SU-DHL-6 (cell line): Measurements from ENCODE around the gene UBA5.

Experiments
- H2AFZ ChIP-seq: fragments of 200-600 bp; sonication (generic); 2 replicates; pipeline ENCODE4 v1.6.1; 2014; ENCODE audit warnings: low read depth, mild to moderate bottlenecking, moderate library complexity, mixed read lengths, antibody characterized with exemption, low read length; ENCODE audit not compliant: severe bottlenecking
- H3F3A ChIP-seq: fragments of 200-600 bp; shearing (Covaris generic); 2 replicates; pipeline ENCODE4 v1.6.0; 2016; ENCODE audit warnings: antibody characterized with exemption, mild to moderate bottlenecking; ENCODE audit not compliant: insufficient read depth
- H3K27ac ChIP-seq: fragments of 200-600 bp; sonication (generic); 2 replicates; pipeline ENCODE4 v1.5.1; 2016; ENCODE audit warnings: low read depth, mild to moderate bottlenecking, low read length, moderate library complexity, mixed read lengths
- H3K27me3 ChIP-seq: fragments of 200-600 bp; sonication (generic), shearing (Covaris generic); 2 replicates; pipeline ENCODE4 v1.6.0; 2014; ENCODE audit warnings: mild to moderate bottlenecking, low read length
- H3K36me3 ChIP-seq: fragments of 200-600 bp; sonication (generic); 2 replicates; pipeline ENCODE4 v1.6.1; 2014; ENCODE audit warnings: mild to moderate bottlenecking, low read length, mixed read lengths
- H3K4me2 ChIP-seq: fragments of 300-600, 200-600 bp; shearing (Covaris generic), sonication (generic); 2 replicates; pipeline ENCODE4 v1.6.0; 2014; ENCODE audit warnings: low read length, low read depth, mild to moderate bottlenecking; ENCODE audit not compliant: poor library complexity, severe bottlenecking
- H3K4me3 ChIP-seq: fragments of 200-600 bp; sonication (generic); 2 replicates; pipeline ENCODE4 v1.5.1; 2014; ENCODE audit warnings: antibody characterized with exemption, low read length, mild to moderate bottlenecking, mixed read lengths; ENCODE audit not compliant: insufficient read depth, poor library complexity, severe bottlenecking
- H3K79me2 ChIP-seq: fragments of 200-600 bp; sonication (generic); 2 replicates; pipeline ENCODE4 v1.6.1; 2014; ENCODE audit warnings: mild to moderate bottlenecking, low read length, moderate library complexity; ENCODE audit not compliant: insufficient read depth
- H3K9ac ChIP-seq: fragments of 200-600 bp; sonication (generic); 2 replicates; pipeline ENCODE4 v1.7.0; 2014; ENCODE audit warnings: mild to moderate bottlenecking, low read length
- H3K9me2 ChIP-seq: fragments of 200-600 bp; sonication (generic); replicated peaks from 2 replicates; pipeline ENCODE4 v1.6.1; 2014; ENCODE audit warnings: low read length; ENCODE audit not compliant: insufficient read depth
- H3K9me3 ChIP-seq: fragments of 200-600 bp; sonication (generic); 2 replicates; pipeline ENCODE4 v1.6.1; 2014; ENCODE audit warnings: low read length, mixed read lengths; ENCODE audit not compliant: insufficient read depth
- H4K20me1 ChIP-seq: fragments of 200-600 bp; sonication (generic); 2 replicates; pipeline ENCODE4 v1.6.1; 2014; ENCODE audit warnings: low read depth, mild to moderate bottlenecking, antibody characterized with exemption, low read length, moderate library complexity, mixed read lengths
- CTCF ChIP-seq: fragments of 200-600 bp; sonication (generic); IDR thresholded peaks from one replicate; pipeline ENCODE4 v1.5.1; 2017; ENCODE audit warnings: antibody characterized with exemption, mild to moderate bottlenecking, low read length, moderate library complexity; ENCODE audit not compliant: insufficient read depth, poor library complexity, severe bottlenecking
- EZH2phosphoT487 ChIP-seq: fragments of 200-600 bp; sonication (generic), shearing (Covaris generic); conservative IDR thresholded peaks from 2 replicates; pipeline ENCODE4 v1.6.1; 2018; ENCODE audit warnings: mild to moderate bottlenecking, antibody characterized with exemption, low read length, moderate library complexity, mixed read lengths

Gene UBA5

DNA sequence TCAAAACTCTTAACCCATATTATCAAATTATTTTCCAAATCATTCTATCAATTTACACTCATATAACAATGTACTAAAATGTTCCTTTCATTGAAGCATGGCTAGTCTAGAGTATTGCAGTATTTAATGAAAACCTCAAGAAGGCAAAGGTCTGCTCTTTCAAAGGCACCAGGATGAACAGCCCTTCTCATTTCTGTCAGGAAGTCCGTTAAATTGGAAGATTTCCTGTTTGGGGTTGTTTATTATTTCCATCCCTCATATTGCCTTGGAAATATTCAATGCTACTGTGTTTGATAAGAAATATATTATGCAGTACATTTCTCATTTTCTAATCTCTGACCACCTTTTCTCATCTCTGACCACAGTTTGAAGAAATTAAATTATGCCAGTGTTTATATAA, 38.0 kb upstream of the UBA5 start:
- Histone ChIP-seq H2AFZ (no peak overlapping the region), H3K4me2 (no peak overlapping the region)
- no peak for TF ChIP-seq EZH2phosphoT487
- no peak for TF ChIP-seq CTCF

DNA sequence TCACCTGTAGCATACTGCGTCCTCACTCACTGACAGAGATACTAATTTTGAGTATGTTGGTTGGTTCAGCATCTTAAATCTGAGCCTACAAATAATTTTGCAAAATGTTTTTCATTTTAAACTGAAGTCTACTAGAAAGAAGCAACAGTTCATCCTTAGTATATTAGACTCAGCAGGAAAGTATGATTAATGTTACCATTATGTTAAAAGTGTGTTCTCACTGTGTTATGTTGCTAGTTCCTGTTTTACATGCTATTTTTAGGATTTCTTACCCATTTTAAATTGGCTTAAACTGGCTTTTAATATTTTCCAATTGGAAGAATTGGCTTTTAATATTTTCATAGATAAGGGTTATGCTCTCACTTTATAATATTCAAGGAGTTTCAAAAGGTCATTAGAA, 37.4 kb upstream of the UBA5 start:
- Histone ChIP-seq H3K9me2 (no peaks in the 10 kb centered on the region), H3K79me2 (no peaks in the 10 kb centered on the region), H3K27ac (no peak overlapping the region), H2AFZ (no peak overlapping the region), H3K4me2 (no peak overlapping the region), H3K9me3 (no peaks in the 10 kb centered on the region), H4K20me1 (no peaks in the 10 kb centered on the region), H3K27me3 (no peaks in the 10 kb centered on the region), H3F3A (no peaks in the 10 kb centered on the region), H3K4me3 (no peak overlapping the region), H3K36me3 (no peaks in the 10 kb centered on the region; the same call in 1 of the 2 replicates), H3K9ac (no peak overlapping the region)
- TF ChIP-seq EZH2phosphoT487: no peak
- no peak for TF ChIP-seq CTCF

More for the DNA sequence above, 38.0 kb upstream of the UBA5 start:
- Histone ChIP-seq H4K20me1 (no peaks in the 10 kb centered on the region), H3F3A (no peaks in the 10 kb centered on the region), H3K9me3 (no peaks in the 10 kb centered on the region), H3K9me2 (no peaks in the 10 kb centered on the region), H3K27me3 (no peaks in the 10 kb centered on the region), H3K9ac (no peak overlapping the region), H3K27ac (no peak overlapping the region), H3K79me2 (no peaks in the 10 kb centered on the region), H3K4me3 (no peak overlapping the region), H3K36me3 (no peaks in the 10 kb centered on the region; the same call in 1 of the 2 replicates)

DNA sequence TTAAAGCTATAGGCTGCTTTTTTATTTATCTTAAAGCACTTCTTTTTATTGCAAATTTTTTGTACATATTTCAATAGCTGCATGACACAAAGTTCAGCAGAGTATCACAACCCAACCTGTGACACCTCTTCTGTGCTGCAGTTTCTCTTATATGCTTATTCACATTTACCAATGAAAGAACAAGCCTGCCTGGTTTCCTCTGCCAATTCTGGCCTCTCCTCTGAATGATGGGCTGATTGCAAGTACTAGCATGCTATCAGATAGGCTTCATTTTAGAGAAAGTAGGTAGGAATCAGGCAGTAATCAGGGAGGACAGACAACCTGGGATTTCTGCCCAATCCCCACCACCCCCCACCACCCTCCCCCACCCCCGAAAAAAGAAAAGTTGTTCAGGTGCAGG, 36.5 kb upstream of the UBA5 start:
- TF ChIP-seq CTCF (no peak), EZH2phosphoT487 (no peak)
- H3K27me3 ChIP-seq: no peaks in the 10 kb centered on the region
- H3F3A ChIP-seq: no peaks in the 10 kb centered on the region
- H3K9ac ChIP-seq: no peak overlapping the region
- H3K9me2 ChIP-seq: no peaks in the 10 kb centered on the region
- no peaks in the 10 kb centered on the region for H3K9me3 ChIP-seq
- H3K4me3 ChIP-seq: no peak overlapping the region
- no peaks in the 10 kb centered on the region; the same call in 1 of the 2 replicates for H3K36me3 ChIP-seq
- H3K79me2 ChIP-seq: no peaks in the 10 kb centered on the region
- H2AFZ ChIP-seq: no peak overlapping the region
- no peaks in the 10 kb centered on the region for H4K20me1 ChIP-seq
- no peak overlapping the region for H3K4me2 ChIP-seq
- no peak overlapping the region for H3K27ac ChIP-seq

GRCh38 chr3:132624790-132625189, 35.3 kb upstream of the UBA5 start:
- H3K4me2 ChIP-seq: no peak overlapping the region
- H3K79me2 ChIP-seq: no peaks in the 10 kb centered on the region
- TF ChIP-seq EZH2phosphoT487: no peak
- no peak for TF ChIP-seq CTCF

More at GRCh38 chr3:132624790-132625189, 35.3 kb upstream of the UBA5 start:
- Histone ChIP-seq H4K20me1 (no peaks in the 10 kb centered on the region), H3K9me3 (no peaks in the 10 kb centered on the region), H2AFZ (no peak overlapping the region), H3K9me2 (no peaks in the 10 kb centered on the region), H3F3A (no peaks in the 10 kb centered on the region), H3K27ac (no peak overlapping the region), H3K36me3 (no peaks in the 10 kb centered on the region), H3K27me3 (no peaks in the 10 kb centered on the region), H3K9ac (no peak overlapping the region), H3K4me3 (no peak overlapping the region)
